ENCODE measurements around the gene ACSF3.
A peak's percentile ranks its signal among the peaks of the same experiment; 100 is the strongest.

ACSF3 gene

DNA sequence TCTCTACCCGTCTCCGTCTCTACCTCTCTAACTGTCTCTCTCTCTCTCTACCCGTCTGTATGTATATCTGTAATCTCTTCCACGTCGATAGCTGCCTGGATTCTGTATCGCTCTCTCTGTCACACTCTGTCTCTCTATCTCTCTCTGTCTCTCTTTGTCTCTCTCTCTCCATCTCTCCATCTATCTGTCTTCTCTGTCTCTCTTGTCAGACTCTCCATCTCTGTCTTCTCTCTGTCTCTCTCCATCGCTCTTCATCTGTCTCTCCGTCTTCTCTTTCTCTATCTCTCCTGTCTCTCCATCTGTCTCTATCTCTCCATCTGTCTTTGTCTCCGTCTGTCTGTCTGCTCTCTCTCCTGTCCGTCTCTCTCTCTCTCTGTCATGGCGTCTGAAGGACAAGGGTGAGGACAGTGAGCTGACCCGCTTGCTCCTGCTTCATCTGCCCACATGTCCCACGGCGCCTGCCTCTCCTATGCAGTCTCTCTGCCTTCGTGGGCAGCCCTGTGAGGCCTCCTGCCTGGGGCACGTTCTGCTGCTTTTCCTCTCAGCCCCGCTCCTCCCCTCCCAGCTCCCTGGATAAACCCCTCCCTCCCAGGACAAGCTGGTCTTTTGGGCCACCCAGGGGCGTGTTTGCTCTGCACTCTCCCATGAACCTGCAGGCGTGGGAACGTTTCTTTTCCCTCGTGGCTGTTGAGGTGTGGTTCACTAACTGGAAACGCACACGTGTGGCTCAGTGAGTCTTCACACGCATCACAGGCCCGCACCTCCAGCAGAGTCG lies 18.9 kb downstream of the ACSF3 start:
- no peak for DNase-seq (ENCODE audit: low read depth in 2 of 2)

DNA sequence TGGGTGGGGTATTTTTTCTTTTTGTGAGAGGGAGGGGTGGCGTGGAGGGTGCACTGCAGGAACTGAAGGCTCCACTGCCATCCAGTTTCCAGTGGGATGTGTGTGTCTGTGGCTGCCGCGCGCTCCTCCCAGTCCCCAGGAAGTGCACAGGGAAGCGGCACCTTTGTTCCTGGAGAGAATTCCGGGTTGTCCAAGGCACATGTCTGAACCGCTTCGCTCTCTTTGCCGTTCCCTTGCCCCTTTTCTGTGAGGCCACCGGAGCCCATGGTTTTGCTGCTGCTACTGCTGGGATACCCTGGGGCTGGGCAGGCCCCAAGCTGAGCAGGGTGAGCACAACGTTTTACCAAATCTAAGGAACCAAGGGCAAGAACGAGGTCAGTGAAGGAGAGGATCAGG lies 19.5 kb downstream of the ACSF3 start:
- DNase-seq (ENCODE audit: low read depth in 2 of 2), result no peak

DNA sequence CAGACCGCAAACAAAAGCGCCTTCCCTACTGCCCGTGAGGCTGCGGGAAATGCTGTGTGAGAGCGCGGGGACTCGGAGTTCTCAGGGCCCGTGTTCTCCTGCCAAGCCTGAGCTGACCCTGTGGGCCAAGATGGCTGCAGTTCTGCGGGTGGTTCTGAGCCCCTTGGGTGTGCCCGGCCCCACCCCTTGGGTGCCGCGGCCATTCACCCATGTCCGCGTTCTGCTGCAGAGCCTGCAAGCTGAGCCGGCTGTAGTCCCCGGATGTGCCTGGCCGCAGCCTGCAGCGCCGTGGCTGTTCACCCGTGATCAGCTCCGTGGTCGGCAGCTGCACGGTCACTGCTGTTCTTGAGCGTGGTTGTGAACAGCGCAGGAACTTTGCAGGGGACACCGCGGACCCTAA lies 20.0 kb downstream of the ACSF3 start:
- no peak for DNase-seq (ENCODE audit: low read depth in 2 of 2)

DNA sequence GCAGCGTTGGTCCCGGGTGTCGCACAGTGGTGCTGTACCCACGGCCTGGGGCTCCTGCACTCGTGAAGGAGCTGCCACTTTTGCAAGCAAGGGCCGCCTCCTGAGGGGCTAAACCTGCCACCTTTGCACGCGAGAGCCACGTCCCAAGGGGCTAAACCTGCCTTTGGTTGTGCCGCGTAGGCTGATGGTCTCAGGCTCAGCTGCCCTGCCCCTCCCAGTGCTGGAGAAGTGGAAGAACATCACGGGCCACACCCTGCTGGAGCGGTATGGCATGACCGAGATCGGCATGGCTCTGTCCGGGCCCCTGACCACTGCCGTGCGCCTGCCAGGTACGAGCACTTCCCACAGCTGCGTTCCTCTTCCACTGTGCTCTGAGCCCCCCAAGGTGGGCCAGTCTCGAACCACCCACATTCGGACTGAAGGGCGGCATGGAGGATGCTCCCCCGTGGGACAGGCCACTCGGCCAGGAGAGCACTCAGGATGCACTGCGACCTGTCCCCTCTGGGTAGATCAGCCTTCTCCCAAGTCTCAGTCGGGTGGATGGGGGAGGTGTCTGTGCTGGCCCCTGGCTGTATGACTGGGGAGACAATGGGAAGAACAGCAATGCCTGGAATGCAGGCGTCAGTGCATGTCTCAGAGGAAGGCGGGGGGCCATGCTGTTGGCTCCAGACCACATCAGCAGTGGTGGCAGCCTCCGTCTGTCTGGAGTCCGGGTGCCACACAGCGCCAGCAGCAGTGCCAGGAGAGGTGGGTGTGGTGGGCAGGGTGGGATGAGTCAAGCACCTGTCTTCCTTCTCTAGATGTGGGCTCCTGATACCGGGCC lies 20.7 kb downstream of the ACSF3 start:
- no peak for DNase-seq (ENCODE audit: low read depth in 2 of 2)

DNA sequence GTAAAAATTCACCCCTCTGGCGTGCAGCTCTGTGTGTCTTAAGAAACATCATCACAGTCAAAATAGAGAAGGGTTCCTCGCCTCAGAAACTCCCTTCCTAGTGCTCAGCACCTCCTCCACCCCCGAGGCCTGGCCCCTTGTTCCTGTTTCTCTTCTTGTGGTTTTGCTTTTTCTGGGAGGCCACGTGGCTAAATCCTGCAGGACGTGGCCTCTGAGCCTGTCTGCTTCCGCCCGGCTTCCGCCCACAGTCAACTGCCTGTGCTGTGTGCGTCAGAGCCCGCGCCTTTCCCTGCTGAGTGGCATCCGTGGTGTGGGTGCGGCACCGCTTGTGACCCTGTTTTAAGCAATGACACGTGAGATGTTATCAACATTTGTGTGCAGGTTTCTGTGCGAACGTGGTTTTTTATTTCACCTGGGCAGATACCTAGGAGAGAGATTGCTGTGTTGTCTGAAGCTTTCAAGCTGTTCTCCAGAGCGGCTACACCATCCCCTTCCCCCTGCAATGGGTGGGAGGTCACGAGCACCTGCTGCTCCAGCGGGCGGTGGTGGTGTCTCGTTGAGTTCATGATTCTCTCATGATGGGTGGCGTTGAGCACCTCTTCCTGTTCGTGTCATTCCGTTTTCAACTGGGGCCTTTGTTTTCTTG lies 21.7 kb downstream of the ACSF3 start:
- peak; percentile 43 to 65 for DNase-seq (ENCODE audit: low read depth in 2 of 2)

DNA sequence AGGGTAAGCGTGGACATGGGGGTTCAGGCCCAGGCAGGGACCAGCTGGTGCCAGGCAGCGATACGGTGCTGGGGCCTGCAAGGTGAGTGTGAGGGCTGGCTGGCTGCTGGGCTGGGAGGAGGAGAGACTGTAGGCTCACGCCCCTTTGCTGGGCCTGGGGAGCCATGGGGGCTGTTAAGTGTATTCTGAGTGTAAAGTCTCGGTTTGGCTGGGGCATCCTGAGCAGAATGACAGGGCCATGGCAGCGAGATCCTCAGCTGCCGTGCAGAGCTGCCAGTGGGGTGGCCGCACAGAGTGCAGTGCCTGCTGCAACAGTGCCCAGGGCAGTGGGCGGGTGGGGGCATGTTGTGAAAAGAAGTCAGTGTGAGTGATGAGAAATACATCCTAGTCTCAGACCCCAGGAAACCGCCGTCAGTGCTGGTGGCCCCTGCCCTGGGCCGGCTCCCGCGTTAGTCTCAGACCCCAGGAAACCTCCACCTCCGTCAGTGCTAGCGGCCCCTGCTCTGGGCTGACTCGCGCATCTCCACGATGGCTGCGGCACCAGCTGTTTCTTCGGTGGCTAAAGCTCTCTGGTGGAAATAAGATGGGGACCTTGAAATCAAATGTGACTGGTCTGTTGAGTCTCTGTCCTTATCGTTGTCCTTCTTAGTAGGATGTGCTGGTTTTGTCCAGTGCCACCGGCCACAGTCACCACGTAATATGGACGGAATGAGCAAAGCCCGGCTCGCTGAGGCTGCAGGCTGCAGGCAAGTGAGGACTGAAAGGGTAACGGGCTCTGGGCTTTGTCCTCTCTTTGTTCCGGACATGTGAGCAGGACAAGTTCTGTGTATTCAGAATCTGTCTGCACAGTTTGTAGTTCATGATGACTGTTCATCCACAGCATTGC lies 22.9 kb downstream of the ACSF3 start:
- no peak for DNase-seq (ENCODE audit: low read depth in 2 of 2)

DNA sequence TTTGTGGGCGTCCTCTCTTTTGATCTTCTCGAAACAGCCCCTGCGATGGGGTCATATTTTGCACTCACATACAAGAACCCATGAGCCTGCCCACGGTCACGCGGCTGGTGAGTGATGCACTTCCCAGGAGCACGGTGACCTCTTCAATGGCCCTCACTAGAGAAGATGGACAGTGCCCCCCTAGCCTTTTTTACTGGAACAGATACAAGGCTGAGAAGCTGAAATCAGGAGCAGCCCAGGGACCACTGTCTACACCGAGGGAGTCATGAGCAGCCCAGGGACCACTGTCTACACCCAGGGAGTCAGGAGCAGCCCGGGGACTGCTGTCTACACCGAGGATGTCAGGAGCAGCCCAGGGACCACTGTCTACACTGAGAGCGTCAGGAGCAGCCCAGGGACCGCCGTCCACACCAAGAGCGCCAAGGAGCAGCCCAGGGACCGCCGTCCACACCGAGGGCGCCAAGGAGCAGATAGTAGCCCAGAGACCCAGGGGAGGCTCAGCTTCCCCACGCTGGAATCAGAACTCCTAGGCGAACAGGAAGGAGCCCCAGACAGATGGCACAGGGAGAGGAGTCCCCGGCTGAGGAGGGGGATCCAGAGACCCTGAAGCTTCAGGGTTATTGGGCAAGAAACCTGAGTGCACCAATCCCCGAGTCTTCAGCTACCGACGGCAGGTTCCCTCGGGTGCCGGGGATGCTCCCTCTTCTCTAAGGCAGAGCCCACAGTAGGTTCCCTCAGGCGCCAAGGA lies 23.7 kb downstream of the ACSF3 start:
- DNase-seq (ENCODE audit: low read depth in 2 of 2), result no peak

DNA sequence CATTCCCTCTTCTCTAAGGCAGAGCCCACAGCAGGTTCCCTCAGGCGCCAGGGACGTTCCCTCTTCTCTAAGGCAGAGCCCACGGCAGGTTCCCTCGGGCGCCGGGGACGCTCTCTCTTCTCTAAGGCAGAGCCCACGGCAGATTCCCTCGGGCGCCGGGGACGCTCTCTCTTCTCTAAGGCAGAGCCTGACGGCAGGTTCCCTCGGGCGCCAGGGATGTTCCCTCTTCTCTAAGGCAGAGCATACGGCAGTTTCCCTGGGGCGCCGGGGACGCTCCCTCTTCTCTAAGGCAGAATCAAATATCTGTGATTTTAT lies 24.3 kb downstream of the ACSF3 start:
- no peak for DNase-seq (ENCODE audit: low read depth in 2 of 2)

DNA sequence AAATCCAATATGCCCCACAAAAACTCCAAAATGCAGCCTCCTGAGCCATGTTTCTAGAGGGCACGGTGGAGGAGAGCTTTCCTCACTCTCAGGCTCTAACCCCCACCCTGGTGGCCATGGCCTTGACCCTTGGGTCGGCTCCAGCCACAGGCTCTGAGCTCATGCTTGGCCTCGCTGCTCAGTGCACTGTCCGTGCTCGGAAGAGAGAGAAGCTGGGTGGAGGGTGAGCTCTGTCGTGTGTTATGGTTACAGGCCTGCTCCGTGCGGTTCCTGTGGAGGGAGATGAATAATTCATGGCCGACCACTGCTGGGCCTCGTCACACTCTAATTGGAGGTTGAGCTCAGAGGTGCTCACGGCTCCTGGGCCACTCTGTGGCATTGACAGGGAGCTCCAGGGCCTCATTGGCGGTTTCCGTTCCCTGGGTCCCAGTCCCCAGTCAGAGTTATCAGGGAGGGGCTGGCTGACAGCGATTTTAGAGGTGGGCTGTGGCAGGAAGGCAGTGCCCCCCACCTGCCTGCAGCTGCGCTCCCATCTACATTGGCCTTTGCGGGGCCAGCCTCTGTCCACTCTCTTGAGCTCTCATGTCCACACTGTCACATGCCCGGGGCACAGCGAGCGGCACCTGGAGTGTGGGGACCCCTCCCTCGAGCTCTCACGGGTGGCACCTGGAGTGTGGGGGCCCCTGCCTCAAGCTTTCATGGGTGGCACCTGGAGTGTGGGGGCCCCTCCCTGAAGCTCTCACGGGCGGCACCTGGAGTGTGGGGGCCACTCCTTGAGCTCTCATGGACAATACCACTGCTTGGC lies 24.9 kb downstream of the ACSF3 start:
- no peak for DNase-seq (ENCODE audit: low read depth in 2 of 2)

DNA sequence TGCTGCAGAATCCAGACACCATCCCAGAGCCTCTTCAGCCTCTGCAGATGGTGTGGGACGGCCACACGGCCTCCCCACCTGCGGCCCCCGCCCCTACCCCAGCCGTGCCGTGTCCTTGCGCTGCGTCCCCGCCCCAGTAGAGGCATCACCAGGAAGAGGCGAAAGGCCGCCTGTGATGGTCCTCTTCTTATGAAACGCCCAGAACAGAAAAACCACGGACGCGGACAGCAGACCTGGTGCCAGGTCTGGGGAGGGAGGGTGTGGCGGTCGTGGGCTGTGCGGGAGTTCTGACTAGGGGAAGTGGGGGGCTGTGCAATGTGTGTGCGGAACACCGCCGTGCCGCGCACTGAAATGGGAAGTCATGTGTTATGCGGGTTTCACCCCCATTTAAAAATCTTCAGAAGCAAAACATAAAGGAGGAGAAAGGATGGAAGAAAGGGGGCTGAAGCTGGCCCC lies 25.5 kb downstream of the ACSF3 start:
- DNase-seq (ENCODE audit: low read depth in 2 of 2), result no peak

DNA sequence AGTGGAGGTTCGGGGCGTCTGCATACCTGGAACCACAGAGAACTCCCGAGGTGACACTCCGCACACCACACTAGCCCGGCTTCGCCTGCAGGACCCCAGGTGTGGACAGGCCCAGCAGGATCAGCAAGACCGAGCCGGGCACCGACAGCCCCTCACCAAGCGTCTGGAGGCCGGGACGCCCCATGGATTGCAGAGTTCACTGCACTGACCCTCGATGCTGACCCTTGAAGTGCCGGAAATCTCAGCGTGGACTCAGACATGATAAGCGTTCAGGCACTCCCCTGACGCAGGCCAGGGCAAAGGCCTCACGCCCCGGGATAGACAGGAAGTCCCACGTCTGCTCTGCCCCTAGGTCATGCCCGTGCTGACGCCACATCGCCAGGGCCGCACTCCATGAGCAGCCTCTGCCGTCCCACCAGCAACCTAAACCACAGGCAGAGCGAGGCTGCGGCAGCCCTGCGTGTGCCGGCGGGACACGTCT lies 26.0 kb downstream of the ACSF3 start:
- no peak for DNase-seq (ENCODE audit: low read depth in 2 of 2)

DNA sequence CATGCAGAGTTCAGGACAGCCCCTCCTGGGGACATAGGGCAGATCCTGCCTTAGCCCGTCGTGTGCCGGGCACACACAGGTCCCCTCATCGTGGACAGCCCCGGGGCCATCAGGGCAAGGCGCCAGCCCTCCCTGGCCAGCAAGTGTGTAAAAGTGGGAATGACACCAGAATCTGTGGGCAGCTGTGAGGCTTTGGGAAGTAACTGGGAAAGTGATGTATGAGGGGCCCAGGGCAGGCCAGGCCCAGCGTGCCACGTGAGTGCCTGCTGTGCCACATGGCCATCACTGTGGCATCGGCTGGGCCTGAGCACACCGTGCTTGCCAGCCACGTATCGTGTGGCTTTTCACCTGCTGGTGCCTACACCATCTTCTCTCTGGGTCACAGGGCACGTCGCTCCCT lies 26.6 kb downstream of the ACSF3 start:
- DNase-seq (ENCODE audit: low read depth in 2 of 2), result no peak

DNA sequence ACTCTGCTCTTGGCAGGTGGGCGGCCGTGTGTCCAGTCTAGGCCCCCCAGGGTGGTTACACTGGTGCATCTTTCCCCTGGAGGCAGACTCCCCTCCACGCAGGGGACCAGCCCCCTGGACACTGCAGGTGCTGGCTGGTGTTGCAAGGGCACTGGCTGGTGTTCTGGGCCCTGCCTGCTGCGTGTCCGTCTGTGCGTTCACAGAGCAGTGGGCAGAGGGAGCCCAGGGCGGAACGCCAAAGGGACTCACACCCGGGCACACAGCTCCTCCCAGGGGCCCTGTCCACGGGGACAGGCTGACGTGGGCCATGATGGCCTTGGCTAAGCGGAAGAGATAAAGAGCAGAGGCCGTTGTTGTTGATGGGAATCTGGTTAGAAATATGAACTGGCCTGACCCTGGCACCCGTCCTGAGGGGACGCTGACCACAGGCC lies 27.3 kb downstream of the ACSF3 start:
- DNase-seq (ENCODE audit: low read depth in 2 of 2), result no peak

DNA sequence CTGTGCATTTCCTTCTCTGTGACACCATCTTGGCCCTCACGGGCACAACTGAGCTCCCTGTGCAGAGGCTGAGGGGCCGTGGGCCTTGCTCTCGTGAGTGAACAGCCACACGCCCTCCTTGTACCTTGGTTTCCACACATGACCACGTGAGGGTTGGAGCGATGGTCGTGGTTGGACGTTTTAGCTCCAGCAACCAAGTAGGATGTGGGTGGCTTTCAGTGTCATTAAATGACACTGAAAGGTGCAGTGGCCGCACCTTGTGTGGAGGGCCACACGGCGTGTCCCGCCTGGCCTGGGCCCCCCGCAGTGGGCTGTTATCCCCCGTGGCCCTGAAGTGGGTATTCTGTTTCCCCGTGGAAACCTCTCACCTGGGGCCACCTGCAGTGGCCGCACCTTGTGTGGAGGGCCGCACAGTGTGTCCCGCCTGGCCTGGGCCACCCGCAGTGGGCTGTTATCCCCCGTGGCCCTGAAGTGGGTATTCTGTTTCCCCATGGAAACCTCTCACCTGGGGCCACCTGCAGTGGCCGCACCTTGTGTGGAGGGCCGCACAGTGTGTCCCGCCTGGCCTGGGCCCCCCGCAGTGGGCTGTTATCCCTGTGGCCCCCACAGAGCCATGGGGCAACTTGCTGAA lies 28.2 kb downstream of the ACSF3 start:
- no peak for DNase-seq (ENCODE audit: low read depth in 2 of 2)

DNA sequence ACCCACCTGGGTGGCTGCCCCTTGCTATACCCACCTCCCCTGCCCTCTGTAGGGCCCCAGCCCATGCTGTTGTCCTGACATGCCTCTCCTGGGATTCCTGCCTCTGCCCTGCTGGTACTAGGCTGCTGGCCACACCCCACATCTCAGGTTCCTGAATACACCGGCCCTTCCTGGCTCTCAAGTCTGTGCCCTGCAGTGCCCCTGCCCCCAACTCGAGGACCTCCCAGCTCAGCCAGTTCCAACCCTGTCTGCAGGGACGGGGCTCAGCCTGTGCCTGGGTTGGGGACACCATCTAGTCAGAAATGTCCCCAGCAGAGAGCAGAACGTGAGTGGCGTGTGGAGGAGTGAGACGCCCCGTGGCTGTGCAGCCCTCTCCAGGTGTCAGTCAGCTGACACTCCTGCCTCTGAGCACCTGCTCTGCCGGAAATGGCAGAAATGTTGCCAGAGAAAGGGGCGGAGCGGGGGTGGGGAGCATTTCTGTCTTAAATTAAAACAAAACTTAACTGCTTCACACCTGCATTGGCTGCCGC lies 28.7 kb downstream of the ACSF3 start:
- DNase-seq (ENCODE audit: low read depth in 2 of 2), result peak; percentile 16 to 22

DNA sequence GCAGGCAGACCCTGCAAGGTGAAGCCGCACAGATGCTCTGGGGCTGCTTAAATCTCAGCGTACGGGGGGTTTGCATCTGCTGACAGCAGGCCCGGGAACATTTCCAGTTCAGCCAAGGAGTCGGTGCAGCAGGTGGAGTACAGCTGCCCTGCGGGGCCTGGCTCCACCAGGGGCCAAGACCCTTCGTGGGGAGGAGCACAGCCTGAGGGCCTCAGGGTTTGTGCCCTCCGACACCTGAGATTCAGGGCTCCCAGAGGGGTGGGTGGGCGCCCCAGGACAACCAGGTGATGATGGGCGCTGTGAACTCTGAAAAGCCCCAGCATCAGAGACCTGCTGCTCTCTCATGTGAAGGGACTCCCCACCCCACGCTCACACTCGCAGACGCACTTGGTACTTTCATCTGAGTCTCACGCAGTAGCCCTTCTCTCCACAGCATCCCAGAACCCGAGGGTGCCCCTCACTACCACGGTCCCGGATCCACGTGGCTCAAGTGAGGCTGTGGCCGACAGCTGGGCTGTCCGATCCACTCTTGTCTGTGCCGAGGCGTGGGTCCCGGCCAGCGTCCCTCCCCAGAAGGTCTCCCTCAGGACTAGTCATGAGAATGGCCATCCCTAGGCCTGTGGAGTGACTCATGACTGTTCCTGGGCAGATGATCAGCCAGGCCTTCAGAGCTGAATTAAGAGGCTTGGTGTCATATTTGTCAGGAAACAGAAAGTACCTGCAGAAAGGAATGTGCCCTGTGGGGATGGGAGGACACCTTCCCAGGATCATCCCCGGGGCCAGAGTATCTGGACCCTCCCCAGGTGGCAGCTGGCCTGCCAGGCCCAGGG lies 29.6 kb downstream of the ACSF3 start:
- no peak for DNase-seq (ENCODE audit: low read depth in 2 of 2)

DNA sequence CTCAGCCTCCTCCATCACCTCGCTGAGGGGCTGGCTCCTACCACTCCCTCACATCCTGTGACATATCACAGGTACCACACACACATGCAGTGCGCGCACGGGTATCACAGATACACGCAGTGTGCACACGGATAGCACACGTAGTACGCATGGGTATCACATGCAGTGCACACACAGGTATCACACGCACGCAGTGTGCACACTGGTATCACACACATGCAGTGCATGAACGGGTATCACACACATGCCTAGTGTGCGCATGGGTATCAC lies 30.1 kb downstream of the ACSF3 start:
- DNase-seq (ENCODE audit: low read depth in 2 of 2), result no peak

DNA sequence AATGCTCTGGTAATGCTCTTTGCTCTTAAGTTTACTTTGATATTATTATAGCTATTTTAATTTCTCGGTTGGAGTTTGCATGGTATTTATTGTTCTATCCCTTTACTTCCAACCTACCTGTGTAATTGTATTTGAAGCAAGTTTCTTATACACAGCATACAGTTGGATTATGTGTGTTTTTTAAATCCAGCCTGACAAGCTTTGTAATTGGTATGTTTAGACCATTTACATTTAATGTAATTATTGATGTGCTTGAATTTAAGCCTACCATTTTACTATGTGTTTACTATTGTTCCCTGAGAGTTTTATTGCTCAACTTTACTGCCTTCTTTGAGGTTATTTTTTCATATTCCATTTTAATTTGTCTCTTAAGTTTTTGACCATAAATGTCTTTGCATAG lies 35.7 kb downstream of the ACSF3 start:
- DNase-seq (ENCODE audit: low read depth in 2 of 2), result no peak

DNA sequence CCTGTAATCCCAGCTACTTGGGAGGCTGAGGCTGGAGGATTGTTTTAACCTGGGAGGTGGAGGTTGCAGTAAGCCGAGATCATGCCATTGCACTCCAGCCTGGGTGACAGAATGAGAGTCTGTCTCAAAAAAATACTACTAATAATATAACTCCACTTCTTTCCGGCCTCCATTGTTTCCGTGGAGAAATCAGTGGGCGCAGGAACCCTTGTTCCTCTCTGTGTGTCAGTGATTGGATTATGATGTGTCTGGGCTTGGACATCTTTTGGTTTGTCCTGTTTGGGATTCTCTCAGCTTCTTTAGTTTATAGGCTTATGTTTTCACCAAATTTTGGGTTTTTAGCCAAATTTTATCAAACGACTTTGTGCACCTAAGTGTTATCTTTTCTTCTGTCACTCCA lies 36.8 kb downstream of the ACSF3 start:
- no peak for DNase-seq (ENCODE audit: low read depth in 2 of 2)
